Parathyroid adenoma (tissue), 2 donors: ENCODE data around the gene MCC.

ENCODE experiments used
- H2AFZ ChIP-seq: fragments of 300-600 bp; sonication (generic); one replicate; pipeline ENCODE4 v1.7.0; 2017; ENCODE audit warnings: antibody characterized with exemption, mild to moderate bottlenecking
- H3K27ac ChIP-seq: fragments of 300-600 bp; sonication (generic); one replicate; pipeline ENCODE4 v1.7.0; 2017
- H3K27me3 ChIP-seq: fragments of 300-600 bp; sonication (generic); one replicate; pipeline ENCODE4 v1.7.0; 2017; ENCODE audit warnings: low read length; ENCODE audit not compliant: control insufficient read depth, insufficient read depth
- H3K36me3 ChIP-seq: fragments of 300-600 bp; sonication (generic); one replicate; pipeline ENCODE4 v1.7.0; 2017; ENCODE audit warnings: low read length; ENCODE audit not compliant: control insufficient read depth, insufficient read depth
- H3K4me1 ChIP-seq: fragments of 300-600 bp; sonication (generic); one replicate; pipeline ENCODE4 v1.7.0; 2017; ENCODE audit warnings: control low read depth
- H3K4me2 ChIP-seq: fragments of 300-600 bp; sonication (generic); one replicate; pipeline ENCODE4 v1.7.0; 2017; ENCODE audit warnings: low read length
- H3K4me3 ChIP-seq: fragments of 300-600 bp; sonication (generic); one replicate; pipeline ENCODE4 v1.7.0; 2017; ENCODE audit warnings: low read depth, low read length
- H3K79me2 ChIP-seq: fragments of 300-600 bp; sonication (generic); one replicate; pipeline ENCODE4 v1.7.0; 2017; ENCODE audit warnings: control low read depth
- H3K9ac ChIP-seq: fragments of 300-600 bp; sonication (generic); one replicate; pipeline ENCODE4 v1.7.0; 2017; ENCODE audit warnings: mild to moderate bottlenecking
- H3K9me3 ChIP-seq: fragments of 300-600 bp; sonication (generic); one replicate; pipeline ENCODE4 v1.7.0; 2017; ENCODE audit warnings: low read length; ENCODE audit not compliant: control insufficient read depth
- TF ChIP-seq, protein P1 (sequence below): fragments of 300-600 bp; sonication (generic); IDR thresholded peaks from one replicate; pipeline ENCODE4 v1.7.0; 2017; ENCODE audit warnings: antibody characterized with exemption, mild to moderate bottlenecking
- donor health status: primary hyperparathyroidism.

Gene MCC

DNA sequence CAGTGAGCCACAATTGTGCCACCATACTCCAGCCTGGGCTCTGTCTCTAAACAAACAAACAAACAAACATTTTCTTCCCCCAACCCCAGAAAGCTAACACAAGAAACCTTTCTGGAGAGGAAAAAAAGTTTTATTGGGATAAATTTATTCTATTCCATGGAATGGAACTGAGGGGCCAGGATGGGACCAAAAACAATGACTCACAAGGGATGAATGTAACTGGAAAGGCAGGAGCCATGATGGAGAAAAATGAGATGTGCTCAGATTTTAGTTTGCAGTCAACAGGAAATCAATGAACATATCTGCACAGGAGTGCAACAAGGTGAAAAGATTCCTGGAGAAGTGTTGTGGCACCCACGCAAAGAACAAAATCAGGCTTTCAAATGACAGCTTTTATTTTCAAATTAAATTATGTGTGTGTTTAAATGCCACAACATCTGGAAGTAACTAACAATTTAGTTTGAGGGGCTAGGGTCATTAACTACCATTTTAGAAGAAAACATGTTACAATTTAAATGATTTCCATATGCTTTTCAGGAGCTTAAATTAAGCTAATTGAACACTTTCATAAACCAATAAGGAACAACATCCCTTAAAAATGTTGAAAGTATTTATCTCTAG, 262.0 kb downstream of the MCC start:
- Histone ChIP-seq H3K27ac (no peak overlapping the region), H3K4me1 (peaks cover 58% of the 10 kb centered on the region), H3K79me2 (peaks cover 82% of the 10 kb centered on the region), H3K4me2 (peak overlapping the region; percentile 18), H3K36me3 (no peaks in the 10 kb centered on the region), H3K4me3 (no peak overlapping the region), H3K9me3 (no peaks in the 10 kb centered on the region), H2AFZ (no peak overlapping the region), H3K27me3 (no peaks in the 10 kb centered on the region), H3K9ac (no peak overlapping the region)
- TF ChIP-seq, protein P1, sequence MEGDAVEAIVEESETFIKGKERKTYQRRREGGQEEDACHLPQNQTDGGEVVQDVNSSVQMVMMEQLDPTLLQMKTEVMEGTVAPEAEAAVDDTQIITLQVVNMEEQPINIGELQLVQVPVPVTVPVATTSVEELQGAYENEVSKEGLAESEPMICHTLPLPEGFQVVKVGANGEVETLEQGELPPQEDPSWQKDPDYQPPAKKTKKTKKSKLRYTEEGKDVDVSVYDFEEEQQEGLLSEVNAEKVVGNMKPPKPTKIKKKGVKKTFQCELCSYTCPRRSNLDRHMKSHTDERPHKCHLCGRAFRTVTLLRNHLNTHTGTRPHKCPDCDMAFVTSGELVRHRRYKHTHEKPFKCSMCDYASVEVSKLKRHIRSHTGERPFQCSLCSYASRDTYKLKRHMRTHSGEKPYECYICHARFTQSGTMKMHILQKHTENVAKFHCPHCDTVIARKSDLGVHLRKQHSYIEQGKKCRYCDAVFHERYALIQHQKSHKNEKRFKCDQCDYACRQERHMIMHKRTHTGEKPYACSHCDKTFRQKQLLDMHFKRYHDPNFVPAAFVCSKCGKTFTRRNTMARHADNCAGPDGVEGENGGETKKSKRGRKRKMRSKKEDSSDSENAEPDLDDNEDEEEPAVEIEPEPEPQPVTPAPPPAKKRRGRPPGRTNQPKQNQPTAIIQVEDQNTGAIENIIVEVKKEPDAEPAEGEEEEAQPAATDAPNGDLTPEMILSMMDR: no peak

DNA sequence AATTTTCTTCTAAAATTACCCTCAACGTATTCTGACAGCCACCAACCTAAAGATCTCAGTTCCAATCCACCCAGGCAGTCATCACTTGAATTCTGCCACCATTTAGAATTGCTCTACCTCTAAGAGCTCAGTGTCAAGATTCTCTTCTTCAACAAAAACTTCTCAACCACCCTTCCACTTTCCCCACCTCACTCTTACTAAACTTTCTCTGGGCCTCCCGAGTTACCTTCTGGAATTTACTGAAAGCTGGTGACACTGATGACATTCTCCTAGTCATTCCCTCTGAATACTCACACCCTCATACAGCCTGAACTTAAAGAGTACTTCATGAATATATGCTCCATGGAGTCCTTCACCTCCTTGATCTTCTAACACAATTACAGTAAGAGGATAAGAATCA, 263.0 kb downstream of the MCC start:
- Histone ChIP-seq H3K4me2 (peak overlapping the region; percentile 30), H3K27me3 (no peaks in the 10 kb centered on the region), H3K9me3 (no peaks in the 10 kb centered on the region), H3K79me2 (peaks cover 81% of the 10 kb centered on the region), H3K4me1 (peaks cover 51% of the 10 kb centered on the region), H3K36me3 (no peaks in the 10 kb centered on the region), H3K27ac (peak overlapping the region; percentile 3), H3K4me3 (no peak overlapping the region), H3K9ac (no peak overlapping the region), H2AFZ (no peak overlapping the region)
- TF ChIP-seq, protein P1: no peak

DNA sequence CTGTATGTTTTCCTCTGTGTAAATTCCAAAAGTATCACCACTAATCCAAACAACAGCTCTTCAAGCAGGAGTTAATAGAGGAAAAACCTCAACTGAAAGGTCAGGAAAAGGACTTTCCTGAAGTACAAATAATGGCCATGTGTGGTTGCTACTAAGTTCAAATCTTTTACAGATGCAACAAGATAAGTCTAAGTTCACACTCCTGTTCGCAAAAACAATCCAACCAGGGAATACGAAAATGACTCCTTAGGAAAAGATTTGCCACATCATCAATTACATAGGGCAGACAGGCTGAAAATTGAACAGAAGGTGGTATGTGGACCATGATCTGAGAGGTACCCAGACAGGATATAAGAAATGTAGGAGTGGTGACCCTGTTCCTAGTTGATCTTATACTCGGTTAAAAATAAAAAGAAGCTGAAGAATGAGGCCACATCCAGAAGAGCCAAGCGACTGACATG, 263.6 kb downstream of the MCC start:
- H3K4me3 ChIP-seq: no peak overlapping the region
- TF ChIP-seq, protein P1: no peak
- H3K27ac ChIP-seq: peak overlapping the region; percentile 3
- H3K36me3 ChIP-seq: no peaks in the 10 kb centered on the region
- no peaks in the 10 kb centered on the region for H3K9me3 ChIP-seq
- no peak overlapping the region for H3K9ac ChIP-seq
- peaks cover 76% of the 10 kb centered on the region for H3K79me2 ChIP-seq
- H3K4me2 ChIP-seq: peak overlapping the region; percentile 40
- H3K4me1 ChIP-seq: peaks cover 45% of the 10 kb centered on the region
- no peaks in the 10 kb centered on the region for H3K27me3 ChIP-seq
- H2AFZ ChIP-seq: no peak overlapping the region

GRCh38 chr5:113223831-113224604, 264.2 kb downstream of the MCC start:
- Histone ChIP-seq H3K27me3 (no peaks in the 10 kb centered on the region), H3K79me2 (peaks cover 72% of the 10 kb centered on the region), H3K27ac (peak overlapping the region; percentile 5), H3K9me3 (no peaks in the 10 kb centered on the region), H3K4me2 (peak overlapping the region; percentile 40), H3K4me3 (no peak overlapping the region), H3K36me3 (no peaks in the 10 kb centered on the region), H3K4me1 (peaks cover 44% of the 10 kb centered on the region), H2AFZ (no peak overlapping the region), H3K9ac (no peak overlapping the region)
- TF ChIP-seq, protein P1: no peak
